Muscle layer of colon (tissue), 2 donors: Measurements from ENCODE around the gene NINJ2.

Experiments used
- H3K27ac ChIP-seq: one replicate; pipeline ENCODE4 v1.7.0; 2013; ENCODE audit warnings: low read depth, mild to moderate bottlenecking, low read length, moderate library complexity
- H3K27me3 ChIP-seq, 2 donors: one replicate each; pipeline ENCODE4 v1.7.0; 2013; ENCODE audit warnings: low read length in 2 of 2, mild to moderate bottlenecking in 2 of 2; ENCODE audit not compliant: insufficient read depth in 2 of 2, control insufficient read depth in 1 of 2
- H3K36me3 ChIP-seq: one replicate; pipeline ENCODE4 v1.7.0; 2013; ENCODE audit warnings: mild to moderate bottlenecking, low read length; ENCODE audit not compliant: insufficient read depth
- H3K4me1 ChIP-seq: one replicate; pipeline ENCODE4 v1.7.0; 2013; ENCODE audit warnings: mild to moderate bottlenecking, low read length; ENCODE audit not compliant: insufficient read depth
- H3K4me3 ChIP-seq, 2 donors: one replicate each; pipeline ENCODE4 v1.7.0; 2013; ENCODE audit warnings: low read length in 2 of 2, low read depth in 1 of 2, mild to moderate bottlenecking in 1 of 2, moderate library complexity in 1 of 2
- H3K9ac ChIP-seq: one replicate; pipeline ENCODE4 v1.7.0; 2013; ENCODE audit warnings: low read length
- H3K9me3 ChIP-seq: one replicate; pipeline ENCODE4 v1.7.0; 2013; ENCODE audit warnings: mild to moderate bottlenecking, low read length
- donor health status: abdominal sarcoma.
- donor health status: Adenocarcinoma of cecum.

The NINJ2 gene

DNA sequence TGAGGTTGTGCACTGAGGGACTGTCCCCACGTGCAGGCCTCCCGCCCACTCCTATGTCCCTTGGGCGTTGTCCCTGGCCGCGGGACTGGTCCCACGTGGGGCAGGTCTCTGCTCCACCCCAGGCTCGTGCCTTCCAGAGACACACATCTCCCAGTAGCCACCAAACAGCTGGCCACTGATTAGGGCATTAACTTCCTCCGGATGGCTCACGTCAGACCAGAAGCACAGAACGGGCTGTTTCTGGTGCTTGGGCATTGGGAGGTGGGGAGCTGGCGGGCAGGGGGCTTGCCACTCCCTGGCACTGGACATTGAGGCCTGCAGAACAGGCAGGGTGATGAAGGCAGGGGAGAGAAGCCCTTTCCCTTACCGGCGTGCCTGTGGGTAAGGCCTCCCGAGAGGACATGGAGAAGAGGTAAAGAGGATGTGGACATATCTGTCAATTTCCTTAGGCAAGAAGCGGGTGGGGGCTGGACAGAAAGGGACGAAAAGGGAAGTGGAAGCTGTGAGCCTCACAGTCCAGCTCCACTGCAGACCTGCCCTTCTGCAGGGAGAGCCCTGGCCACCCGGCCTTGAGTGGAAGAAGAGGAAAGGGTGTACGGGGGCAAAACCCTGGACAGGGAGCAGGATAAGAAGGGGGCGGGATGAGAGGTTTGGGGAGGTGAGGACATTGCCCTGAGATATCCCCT lies 101.2 kb downstream of the NINJ2 start:
- Histone ChIP-seq H3K4me3 (no peak overlapping the region), H3K4me1 (no peaks in the 10 kb centered on the region), H3K27ac (no peak overlapping the region), H3K9me3 (no peaks in the 10 kb centered on the region), H3K27me3 (no peaks in the 10 kb centered on the region), H3K36me3 (no peaks in the 10 kb centered on the region), H3K9ac (no peak overlapping the region)

DNA sequence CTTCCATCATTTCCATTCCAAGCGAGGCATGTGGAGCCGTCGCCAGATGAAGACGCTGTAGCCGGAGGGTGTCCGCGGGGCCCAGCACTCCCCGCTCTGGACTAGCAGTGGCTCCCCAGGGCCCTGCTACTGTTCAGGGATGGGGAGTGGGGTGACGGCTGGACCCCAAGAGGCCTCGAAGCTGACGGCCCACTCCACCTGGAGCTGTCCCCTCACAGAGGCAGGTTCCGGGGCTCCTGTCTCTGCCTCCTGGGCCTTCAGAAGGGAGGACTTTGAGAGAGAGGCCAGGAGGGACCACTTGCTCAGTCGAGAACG lies 101.9 kb downstream of the NINJ2 start:
- no peak overlapping the region for H3K9ac ChIP-seq
- H3K4me3 ChIP-seq: no peak overlapping the region
- H3K36me3 ChIP-seq: no peaks in the 10 kb centered on the region
- no peaks in the 10 kb centered on the region for H3K9me3 ChIP-seq
- no peaks in the 10 kb centered on the region for H3K4me1 ChIP-seq
- H3K27ac ChIP-seq: no peak overlapping the region
- H3K27me3 ChIP-seq: no peaks in the 10 kb centered on the region

DNA sequence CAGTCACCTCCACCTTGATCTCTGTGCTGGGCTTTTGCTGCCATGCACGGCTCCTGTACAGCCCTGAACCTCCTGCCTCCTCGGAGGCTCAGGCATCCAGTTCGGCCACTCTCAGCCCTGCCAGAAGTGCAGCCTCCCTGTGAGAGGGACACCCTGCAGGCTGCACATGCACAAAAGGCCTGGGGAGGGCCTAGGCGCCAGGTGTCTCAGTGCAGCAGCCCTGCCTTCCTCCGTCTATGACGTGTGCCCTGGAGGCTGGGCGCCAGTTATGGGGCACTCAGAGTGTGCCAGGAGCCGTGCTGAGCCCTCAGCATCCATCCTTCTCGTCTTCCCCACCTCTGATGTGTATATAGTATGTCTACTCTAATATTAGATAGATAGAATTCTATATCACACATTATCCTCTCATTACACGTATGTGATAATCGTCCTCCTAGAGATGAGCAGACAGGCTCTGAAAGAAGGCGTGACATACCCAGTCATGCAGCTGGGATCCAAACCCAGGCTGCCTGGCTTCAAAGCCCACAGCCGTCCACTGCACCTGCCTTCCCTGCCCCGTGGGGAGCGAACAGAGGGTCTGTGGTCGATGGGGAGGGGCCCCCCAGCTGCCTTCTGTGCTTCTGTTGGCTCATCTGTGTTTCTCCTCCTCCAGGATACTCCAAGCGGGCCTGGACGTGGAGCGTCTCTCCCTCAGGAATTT lies 102.4 kb downstream of the NINJ2 start:
- H3K4me3 ChIP-seq: no peak overlapping the region
- no peaks in the 10 kb centered on the region for H3K9me3 ChIP-seq
- no peaks in the 10 kb centered on the region for H3K27me3 ChIP-seq
- no peaks in the 10 kb centered on the region for H3K4me1 ChIP-seq
- H3K36me3 ChIP-seq: no peaks in the 10 kb centered on the region
- no peak overlapping the region for H3K9ac ChIP-seq
- no peak overlapping the region for H3K27ac ChIP-seq

DNA sequence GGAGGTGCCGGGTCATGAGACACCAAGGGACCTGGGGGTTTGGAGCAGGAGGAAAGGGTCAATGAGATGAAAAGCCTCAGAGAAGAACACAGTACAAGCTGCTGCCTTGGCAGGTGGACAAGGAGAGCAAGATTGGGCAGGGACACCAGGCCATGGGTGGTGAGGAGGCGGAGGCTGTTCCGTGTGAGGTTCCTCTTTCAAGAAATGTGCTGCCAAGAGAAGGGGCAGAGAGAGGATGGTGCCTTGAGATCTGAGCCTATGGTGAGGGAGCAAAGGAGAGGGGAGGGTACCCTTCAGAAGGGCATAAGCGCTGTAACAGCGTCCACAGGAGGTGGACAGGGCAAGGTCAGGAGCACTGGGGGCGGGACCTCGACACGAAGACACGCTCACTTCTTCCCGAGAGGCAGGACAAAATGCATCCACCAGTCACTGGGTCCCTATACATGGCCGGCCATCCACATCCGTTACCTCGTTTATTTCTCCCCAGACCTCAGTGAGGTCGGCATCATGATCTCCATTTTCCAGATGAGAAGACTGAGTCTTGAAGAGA lies 103.3 kb downstream of the NINJ2 start:
- no peak overlapping the region for H3K4me3 ChIP-seq
- no peaks in the 10 kb centered on the region for H3K4me1 ChIP-seq
- H3K9me3 ChIP-seq: no peaks in the 10 kb centered on the region
- no peaks in the 10 kb centered on the region for H3K36me3 ChIP-seq
- H3K27me3 ChIP-seq: no peaks in the 10 kb centered on the region
- no peak overlapping the region for H3K9ac ChIP-seq
- no peak overlapping the region for H3K27ac ChIP-seq

DNA sequence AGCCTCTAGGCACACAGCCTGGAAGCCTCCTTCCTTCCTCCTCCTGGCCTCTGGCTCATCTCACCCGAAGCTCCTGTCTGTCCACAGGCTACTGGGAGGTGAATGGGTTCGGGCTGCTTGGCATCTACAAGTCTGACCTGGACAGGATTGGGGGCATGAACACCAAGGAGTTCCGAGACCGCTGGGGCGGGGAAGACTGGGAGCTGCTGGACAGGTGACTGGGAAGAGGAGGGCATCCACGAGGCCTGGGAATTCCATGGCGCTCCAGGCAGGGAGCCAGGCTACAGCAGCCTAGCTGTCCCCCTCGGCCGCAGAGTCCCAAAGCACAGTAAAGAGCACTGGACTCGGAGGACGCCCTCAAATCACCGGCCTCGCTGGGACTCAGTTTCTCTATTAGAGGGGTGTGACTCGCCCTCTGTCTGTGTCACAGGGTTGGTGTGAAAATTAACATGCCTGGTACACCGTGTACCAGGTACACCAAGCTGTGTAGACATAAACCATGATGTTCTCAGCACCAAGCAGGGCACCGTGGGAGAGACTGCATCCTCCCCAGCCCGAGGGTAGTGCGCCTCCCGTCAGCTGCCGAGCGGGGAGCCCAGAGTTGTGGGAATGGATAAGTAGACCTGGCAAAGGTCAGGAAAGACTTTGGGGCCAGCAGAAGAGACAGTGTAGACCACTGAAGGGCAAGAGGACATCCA lies 103.9 kb downstream of the NINJ2 start:
- Histone ChIP-seq H3K9ac (no peak overlapping the region), H3K9me3 (no peaks in the 10 kb centered on the region), H3K4me3 (no peak overlapping the region), H3K4me1 (no peaks in the 10 kb centered on the region), H3K27ac (no peak overlapping the region), H3K36me3 (no peaks in the 10 kb centered on the region), H3K27me3 (no peaks in the 10 kb centered on the region)

DNA sequence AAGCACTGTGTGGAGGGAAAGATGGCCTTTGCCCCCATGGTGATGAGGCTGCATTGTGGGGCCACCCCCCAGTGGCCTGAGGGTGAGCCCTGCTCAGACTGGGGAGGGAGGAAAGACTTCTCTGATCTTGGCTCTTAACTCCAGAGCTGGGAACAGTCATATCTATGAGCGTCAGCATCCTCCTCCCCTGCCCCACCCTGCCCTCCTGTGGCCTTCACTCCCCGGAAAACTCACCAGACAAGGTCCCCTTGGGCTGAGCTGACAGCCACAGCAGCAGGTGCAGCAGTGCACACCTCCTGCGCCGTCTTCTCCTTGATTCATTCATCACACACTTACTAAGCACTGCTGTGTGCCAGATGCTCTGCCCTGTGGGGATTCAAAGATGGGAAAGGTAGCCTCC lies 104.7 kb downstream of the NINJ2 start:
- Histone ChIP-seq H3K4me1 (no peaks in the 10 kb centered on the region), H3K9ac (no peak overlapping the region), H3K27me3 (no peaks in the 10 kb centered on the region), H3K27ac (no peak overlapping the region), H3K9me3 (no peaks in the 10 kb centered on the region), H3K36me3 (no peaks in the 10 kb centered on the region), H3K4me3 (no peak overlapping the region)

DNA sequence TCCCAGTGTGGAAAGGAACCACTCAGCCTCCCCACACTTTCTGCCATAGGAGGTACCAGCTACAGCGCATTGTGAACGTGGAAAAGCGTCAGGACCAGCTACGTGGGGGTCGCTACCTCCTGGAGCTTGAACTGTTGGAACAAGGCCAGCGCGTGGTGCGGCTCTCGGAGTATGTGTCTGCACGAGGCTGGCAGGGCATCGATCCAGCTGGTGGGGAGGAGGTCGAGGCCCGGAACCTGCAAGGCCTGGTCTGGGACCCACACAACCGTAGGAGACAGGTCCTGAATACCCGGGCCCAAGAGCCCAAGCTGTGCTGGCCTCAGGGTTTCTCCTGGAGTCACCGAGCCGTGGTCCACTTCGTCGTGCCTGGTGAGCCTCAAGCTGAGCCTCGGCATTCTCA lies 106.7 kb downstream of the NINJ2 start:
- no peak overlapping the region for H3K27ac ChIP-seq
- H3K4me3 ChIP-seq: no peak overlapping the region
- no peaks in the 10 kb centered on the region for H3K9me3 ChIP-seq
- no peaks in the 10 kb centered on the region for H3K4me1 ChIP-seq
- H3K9ac ChIP-seq: no peak overlapping the region
- H3K36me3 ChIP-seq: no peaks in the 10 kb centered on the region
- no peaks in the 10 kb centered on the region for H3K27me3 ChIP-seq

DNA sequence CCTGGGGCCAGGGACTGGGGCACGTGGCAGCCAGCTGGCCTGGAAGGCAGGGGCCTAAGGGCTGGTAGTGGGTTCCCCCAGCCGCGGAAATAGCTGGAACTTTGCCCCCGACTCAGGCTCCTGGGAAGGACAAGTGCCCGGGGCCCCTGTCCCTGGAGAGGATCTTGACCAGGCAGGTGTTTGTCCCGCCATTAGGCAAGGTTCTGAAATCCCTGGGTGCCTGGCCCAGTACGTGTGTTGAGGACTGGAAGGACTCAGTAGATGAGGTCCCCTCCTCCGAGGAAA lies 109.3 kb downstream of the NINJ2 start:
- Histone ChIP-seq H3K9me3 (no peaks in the 10 kb centered on the region), H3K27ac (no peak overlapping the region), H3K27me3 (no peaks in the 10 kb centered on the region), H3K4me3 (no peak overlapping the region), H3K9ac (no peak overlapping the region), H3K36me3 (no peaks in the 10 kb centered on the region), H3K4me1 (no peaks in the 10 kb centered on the region)

DNA sequence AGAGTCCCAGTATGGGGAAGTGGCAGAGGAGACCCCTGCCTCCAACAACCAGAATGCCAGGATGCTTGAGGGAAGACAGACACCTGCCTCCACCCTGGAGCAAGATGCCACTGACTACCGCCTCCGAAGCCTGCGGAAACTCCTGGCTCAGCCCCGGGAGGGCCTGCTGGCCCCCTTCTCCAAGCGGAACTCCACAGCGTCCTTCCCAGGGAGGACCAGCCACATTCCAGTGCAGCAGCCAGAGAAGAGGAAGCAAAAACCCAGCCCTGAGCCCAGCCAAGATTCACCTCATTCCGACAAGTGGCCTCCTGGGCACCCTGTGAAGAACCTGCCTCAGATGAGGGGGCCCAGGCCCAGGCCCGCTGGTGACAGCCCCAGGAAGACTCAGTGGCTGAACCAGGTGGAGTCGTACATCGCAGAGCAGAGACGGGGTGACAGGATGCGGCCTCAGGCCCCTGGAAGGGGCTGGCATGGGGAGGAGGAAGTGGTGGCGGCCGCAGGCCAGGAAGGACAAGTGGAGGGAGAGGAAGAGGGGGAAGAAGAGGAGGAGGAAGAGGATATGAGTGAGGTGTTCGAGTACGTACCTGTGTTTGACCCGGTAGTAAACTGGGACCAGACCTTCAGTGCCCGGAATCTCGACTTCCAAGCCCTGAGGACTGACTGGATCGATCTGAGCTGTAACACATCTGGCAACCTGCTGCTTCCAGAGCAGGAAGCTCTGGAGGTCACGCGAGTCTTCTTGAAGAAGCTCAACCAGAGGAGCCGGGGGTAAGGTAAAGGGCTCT lies 109.8 kb downstream of the NINJ2 start:
- no peaks in the 10 kb centered on the region for H3K27me3 ChIP-seq
- no peak overlapping the region for H3K4me3 ChIP-seq
- no peak overlapping the region for H3K27ac ChIP-seq
- no peak overlapping the region for H3K9ac ChIP-seq
- H3K4me1 ChIP-seq: no peaks in the 10 kb centered on the region
- H3K9me3 ChIP-seq: no peaks in the 10 kb centered on the region
- no peaks in the 10 kb centered on the region for H3K36me3 ChIP-seq

DNA sequence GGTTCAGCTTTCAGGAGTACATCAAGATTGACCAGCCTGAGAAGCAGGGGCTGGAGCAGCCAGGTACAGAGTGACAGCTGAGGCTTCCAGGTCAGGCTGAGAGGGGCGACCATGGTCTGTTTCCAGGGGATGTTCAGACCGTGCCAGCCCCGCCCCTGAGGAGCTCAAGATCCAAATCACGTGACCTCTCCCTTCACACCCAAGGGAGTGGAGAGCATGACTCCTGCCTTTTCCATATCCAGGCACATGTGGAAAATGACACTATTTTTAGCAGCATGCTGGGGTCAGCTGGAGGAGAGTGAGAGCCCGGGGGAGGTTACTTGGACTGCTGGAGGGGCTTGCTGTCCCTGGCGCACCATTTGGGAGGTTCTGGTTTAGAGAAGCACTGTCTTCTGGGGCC lies 110.8 kb downstream of the NINJ2 start:
- Histone ChIP-seq H3K27ac (no peak overlapping the region), H3K9ac (no peak overlapping the region), H3K27me3 (peaks cover 0 to 8% of the 10 kb centered on the region in 2 donors), H3K9me3 (no peaks in the 10 kb centered on the region), H3K36me3 (no peaks in the 10 kb centered on the region), H3K4me3 (no peak overlapping the region), H3K4me1 (no peaks in the 10 kb centered on the region)

DNA sequence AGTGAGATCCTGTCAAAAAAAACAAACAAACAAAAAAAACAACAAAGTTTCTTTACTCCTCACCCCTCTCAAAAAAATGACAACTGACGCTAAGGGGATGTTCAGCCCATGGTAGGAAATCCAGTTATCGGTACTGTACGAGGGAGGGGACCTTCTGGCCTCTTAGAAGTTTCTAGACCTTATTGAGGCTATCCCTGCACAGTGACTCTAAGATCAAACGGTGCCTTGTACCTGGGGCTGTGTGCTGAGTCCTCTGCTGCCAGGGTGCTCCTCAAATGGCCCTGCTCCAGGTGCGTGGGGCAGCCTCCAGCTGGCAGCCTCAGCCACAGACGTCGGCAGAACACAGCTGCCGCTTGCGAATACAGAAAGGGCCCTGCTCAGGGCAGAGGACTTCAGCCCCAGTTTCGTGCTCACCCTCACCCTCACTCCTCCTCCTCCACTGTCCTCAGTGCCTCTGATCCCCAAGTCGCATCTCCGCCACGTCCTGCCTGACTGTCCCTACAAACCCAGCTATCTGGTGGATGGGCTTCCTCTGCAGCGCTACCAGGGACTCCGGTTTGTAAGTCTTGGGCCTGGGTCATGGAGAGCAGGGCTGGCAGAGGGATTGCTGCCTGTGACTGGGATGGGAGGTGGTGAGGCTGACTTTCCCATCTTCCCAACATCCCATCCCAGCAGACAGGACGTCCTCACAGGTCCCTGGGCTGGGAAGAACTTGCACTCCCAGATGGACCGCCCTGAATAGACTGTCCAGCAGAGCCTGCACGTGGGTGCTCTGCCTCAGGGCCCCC lies 112.6 kb downstream of the NINJ2 start:
- Histone ChIP-seq H3K36me3 (no peaks in the 10 kb centered on the region), H3K27ac (no peak overlapping the region), H3K27me3 (peaks cover 0 to 19% of the 10 kb centered on the region in 2 donors), H3K4me3 (no peak overlapping the region), H3K9ac (no peak overlapping the region), H3K4me1 (no peaks in the 10 kb centered on the region), H3K9me3 (no peaks in the 10 kb centered on the region)
